ENCODE results near the gene PDF. TPM values are rescaled to one million over a fixed set of nuclear protein-coding genes. Genes with fewer than 3 reads are reported as not detected.
"Not testable (repeated sequence)": the region's sequence is repeated elsewhere in the genome, so short reads cannot be mapped to it uniquely, and the experiment has no call there.

Gene PDF
- total RNA-seq, 1 donor from 2014 or later, result 20.1 TPM

- no peak overlapping the region for H3K27ac Mint-ChIP-seq (ENCODE audit: unreplicated experiment)
Measured at GRCh38 chr16:69307091-69307490, 23.3 kb downstream of the PDF start.

DNA sequence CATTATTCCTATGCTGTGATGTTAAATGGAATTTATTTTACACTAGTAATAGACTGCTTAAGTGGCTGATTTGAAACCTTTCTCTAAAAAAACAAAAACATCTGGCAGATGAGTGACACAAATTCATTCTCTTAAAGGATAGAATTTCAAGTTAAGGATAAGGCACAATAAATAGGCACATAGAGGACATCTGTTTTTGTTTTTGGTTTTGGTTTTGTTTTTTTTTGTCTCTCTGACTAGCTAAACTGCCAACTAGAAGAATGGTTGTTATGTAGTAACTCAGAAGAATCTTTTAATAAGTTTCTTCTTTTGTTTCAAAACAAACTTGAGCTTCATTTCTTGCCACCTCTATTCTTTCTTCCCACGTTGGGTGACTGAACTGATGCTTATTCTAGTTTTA is 24.4 kb downstream of the PDF start:
- Mint-ChIP-seq H3K27ac (ENCODE audit: unreplicated experiment) (no peak overlapping the region), H3K4me3 (no peak overlapping the region), H3K27me3 (ENCODE audit: low read depth) (no peaks in the 10 kb centered on the region), H3K4me1 (peaks cover 8% of the 10 kb centered on the region), H3K36me3 (ENCODE audit: low read depth) (peaks cover 6% of the 10 kb centered on the region), H3K9me3 (no peaks in the 10 kb centered on the region)
- TF ChIP-seq CTCF (conservative IDR thresholded peaks at IDR 0.05), result no peak
- DNase-seq (ENCODE audit: low read depth, low spot score), result no peak

More at GRCh38 chr16:69307091-69307490, 23.3 kb downstream of the PDF start:
- H3K27me3 Mint-ChIP-seq (ENCODE audit: low read depth), result no peaks in the 10 kb centered on the region
- H3K4me3 Mint-ChIP-seq, result no peak overlapping the region
- peaks cover 11% of the 10 kb centered on the region for H3K4me1 Mint-ChIP-seq
- no peaks in the 10 kb centered on the region for H3K9me3 Mint-ChIP-seq
- H3K36me3 Mint-ChIP-seq (ENCODE audit: low read depth), result peaks cover 5% of the 10 kb centered on the region
- no peak for DNase-seq (ENCODE audit: low read depth, low spot score)
- no peak for TF ChIP-seq CTCF (conservative IDR thresholded peaks at IDR 0.05)

DNA sequence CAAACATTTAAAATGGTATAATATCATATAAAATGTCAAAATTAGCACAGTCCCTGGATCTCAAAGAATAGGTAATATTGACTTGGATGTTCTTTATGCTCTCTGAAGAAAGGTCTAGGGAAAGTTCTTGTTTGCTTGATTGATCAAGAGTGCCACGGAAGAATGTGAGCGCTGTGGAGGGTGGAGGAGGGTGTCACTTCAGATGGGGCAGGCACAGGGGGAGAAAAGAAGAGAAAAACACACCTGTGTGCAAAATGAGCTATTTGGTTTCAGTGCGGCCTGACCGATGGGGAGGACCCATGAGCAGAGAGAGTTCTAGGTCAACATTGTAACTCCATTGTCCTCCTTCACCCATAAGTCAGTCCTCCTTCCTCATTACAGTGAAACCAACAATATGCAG is 28.1 kb downstream of the PDF start:
- Mint-ChIP-seq H3K4me1 (no peaks in the 10 kb centered on the region), H3K27ac (ENCODE audit: unreplicated experiment) (peak overlapping the region; percentile 2), H3K4me3 (no peak overlapping the region), H3K9me3 (no peaks in the 10 kb centered on the region), H3K36me3 (ENCODE audit: low read depth) (peaks cover 6% of the 10 kb centered on the region), H3K27me3 (ENCODE audit: low read depth) (no peaks in the 10 kb centered on the region)
- TF ChIP-seq CTCF (conservative IDR thresholded peaks at IDR 0.05), result no peak
- DNase-seq (ENCODE audit: low read depth, low spot score), result no peak

DNA sequence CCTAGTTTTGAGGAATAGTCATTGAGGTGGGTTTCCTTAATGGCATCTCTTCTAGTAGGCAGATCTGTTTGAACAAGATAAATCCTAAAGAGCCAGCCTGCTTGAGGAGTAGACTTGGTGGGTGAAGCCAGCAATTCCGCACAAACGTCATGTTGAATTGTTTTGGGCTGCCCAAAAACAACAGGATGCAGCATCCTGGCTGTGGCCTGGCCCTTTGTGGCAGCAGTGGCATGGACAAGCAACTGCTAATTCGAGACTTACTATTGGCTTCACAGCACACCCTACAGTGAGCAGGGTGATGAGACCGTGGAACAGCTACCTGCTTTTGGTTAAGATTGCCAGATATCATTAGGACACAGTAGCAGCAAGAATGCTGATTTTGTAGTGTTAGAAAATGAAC is 28.5 kb downstream of the PDF start:
- TF ChIP-seq CTCF (conservative IDR thresholded peaks at IDR 0.05), result no peak
- no peak for DNase-seq (ENCODE audit: low read depth, low spot score)
- Mint-ChIP-seq H3K9me3 (no peaks in the 10 kb centered on the region), H3K36me3 (ENCODE audit: low read depth) (peaks cover 6% of the 10 kb centered on the region), H3K4me3 (no peak overlapping the region), H3K27ac (ENCODE audit: unreplicated experiment) (no peak overlapping the region), H3K27me3 (ENCODE audit: low read depth) (no peaks in the 10 kb centered on the region), H3K4me1 (no peaks in the 10 kb centered on the region)

DNA sequence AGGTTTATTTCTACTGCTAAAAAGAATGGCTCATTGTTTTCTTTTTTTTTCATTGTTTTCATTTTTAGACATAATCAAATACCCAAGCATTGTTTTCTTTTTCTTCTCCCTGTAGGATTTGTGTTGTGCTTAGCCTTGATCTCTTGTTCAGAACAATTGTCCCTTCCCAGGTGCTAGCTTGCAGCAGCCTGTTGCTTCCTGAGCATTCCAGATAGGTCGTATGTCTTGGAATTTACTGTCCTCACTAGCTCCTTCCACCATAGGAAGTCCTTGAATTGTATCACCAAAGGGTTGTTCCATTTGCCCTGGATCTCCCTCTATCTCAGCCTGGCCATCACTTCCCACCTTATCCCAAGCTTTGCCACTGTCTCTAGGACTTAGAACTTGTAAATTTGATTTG is 29.2 kb downstream of the PDF start:
- H3K4me1 Mint-ChIP-seq, result no peaks in the 10 kb centered on the region
- no peaks in the 10 kb centered on the region for H3K9me3 Mint-ChIP-seq
- H3K27me3 Mint-ChIP-seq (ENCODE audit: low read depth), result no peaks in the 10 kb centered on the region
- no peak overlapping the region for H3K4me3 Mint-ChIP-seq
- peaks cover 6% of the 10 kb centered on the region for H3K36me3 Mint-ChIP-seq (ENCODE audit: low read depth)
- DNase-seq (ENCODE audit: low read depth, low spot score), result no peak
- peak overlapping the region; percentile 90 for H3K27ac Mint-ChIP-seq (ENCODE audit: unreplicated experiment)
- no peak for TF ChIP-seq CTCF (conservative IDR thresholded peaks at IDR 0.05)

DNA sequence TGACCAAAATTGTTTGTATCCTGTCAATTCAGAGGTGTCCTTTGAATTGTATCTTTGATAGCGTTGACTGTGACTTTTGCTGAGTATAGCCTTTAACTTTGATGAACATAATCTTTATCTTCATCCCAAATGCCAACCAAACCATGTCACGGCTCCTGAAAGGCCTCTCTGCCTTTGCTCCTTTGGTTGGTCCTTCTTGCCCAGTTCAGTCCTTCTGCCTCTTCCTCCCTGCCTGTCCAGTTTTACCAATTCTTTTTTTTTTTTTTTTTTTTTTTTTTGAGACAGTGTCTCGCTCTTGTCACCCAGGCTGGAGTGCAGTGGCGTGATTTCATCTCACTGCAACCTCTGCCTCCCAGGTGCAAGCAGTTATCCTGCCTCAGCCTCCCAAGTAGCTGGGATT is 32.1 kb downstream of the PDF start:
- Mint-ChIP-seq H3K9me3 (no peaks in the 10 kb centered on the region), H3K4me3 (no peak overlapping the region), H3K36me3 (ENCODE audit: low read depth) (peaks cover 6% of the 10 kb centered on the region), H3K27me3 (ENCODE audit: low read depth) (no peaks in the 10 kb centered on the region), H3K4me1 (no peaks in the 10 kb centered on the region), H3K27ac (ENCODE audit: unreplicated experiment) (peak overlapping the region; percentile 62)
- DNase-seq (ENCODE audit: low read depth, low spot score), result no peak
- TF ChIP-seq CTCF (conservative IDR thresholded peaks at IDR 0.05), result no peak

GRCh38 chr16:69296771-69297170 is 33.6 kb downstream of the PDF start:
- not testable (repeated sequence) for H3K36me3 Mint-ChIP-seq (ENCODE audit: low read depth); DNase-seq (ENCODE audit: low read depth, low spot score); H3K4me3 Mint-ChIP-seq; H3K9me3 Mint-ChIP-seq; H3K27me3 Mint-ChIP-seq (ENCODE audit: low read depth); H3K27ac Mint-ChIP-seq (ENCODE audit: unreplicated experiment); H3K4me1 Mint-ChIP-seq

Measured in neural crest cell (in vitro differentiated cells).